ENCODE measurements around the gene ABHD1. TPM values are rescaled to one million over a fixed set of nuclear protein-coding genes. Genes with fewer than 3 reads are reported as not detected.

ABHD1 gene
- total RNA-seq, 1 donor from 2014 or later, result 4.0 TPM

DNA sequence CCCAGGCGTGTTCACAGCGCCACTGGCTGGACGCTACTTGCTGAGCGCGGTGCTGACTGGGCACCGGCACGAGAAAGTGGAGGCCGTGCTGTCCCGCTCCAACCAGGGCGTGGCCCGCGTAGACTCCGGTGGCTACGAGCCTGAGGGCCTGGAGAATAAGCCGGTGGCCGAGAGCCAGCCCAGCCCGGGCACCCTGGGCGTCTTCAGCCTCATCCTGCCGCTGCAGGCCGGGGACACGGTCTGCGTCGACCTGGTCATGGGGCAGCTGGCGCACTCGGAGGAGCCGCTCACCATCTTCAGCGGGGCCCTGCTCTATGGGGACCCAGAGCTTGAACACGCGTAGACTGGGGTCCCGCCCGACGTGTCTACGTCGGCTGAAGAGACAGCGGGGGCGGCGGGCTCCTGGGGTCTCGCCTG lies 37.9 kb upstream of the ABHD1 start:
- ATAC-seq (ENCODE audit: poor library complexity) (peak; percentile 69), DNase-seq (peak; percentile 89)
- intact Hi-C loops (cut with DNase I), result loop anchor here (2.0 to 10.0 kb wide), 2 partner anchors 51 to 119 kb away; partner anchors contain the start of gene TMEM214

DNA sequence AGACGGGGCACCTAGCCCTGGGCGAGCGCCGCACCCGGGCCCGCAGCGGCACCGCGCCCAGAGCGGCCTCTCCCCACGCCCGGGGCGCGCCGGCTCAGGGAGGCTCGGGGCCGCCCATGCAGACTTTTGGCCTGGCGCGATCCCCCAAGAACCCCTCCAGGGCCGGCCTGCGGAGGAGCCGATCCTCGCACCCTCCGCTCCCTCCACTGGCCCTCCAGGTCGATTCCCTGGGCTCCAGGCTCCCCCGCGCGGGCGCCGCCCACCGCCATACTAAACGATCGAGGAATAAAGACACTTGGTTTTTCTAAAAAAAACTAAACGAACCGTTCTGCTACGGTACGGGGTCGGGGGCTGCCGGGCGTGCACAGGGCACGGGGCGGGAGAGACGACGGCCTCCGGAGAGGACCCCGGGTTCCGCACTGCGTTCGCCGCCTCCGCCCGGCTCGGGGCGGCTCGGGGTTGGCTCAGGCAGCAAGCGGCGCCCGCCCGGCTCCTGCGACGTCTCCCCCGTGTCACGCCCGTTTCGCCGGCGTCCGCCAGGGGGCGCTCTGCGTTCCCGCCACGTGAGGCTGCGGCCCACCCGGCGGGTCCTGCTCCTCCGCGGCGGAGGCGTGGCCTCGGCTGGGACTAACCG lies 37.4 kb upstream of the ABHD1 start:
- peak; percentile 92 for ATAC-seq (ENCODE audit: poor library complexity)
- intact Hi-C loops (cut with DNase I), result loop anchor here (10.0 kb wide), 1 partner anchor 51 kb away; the partner anchor contains the start of gene TMEM214
- DNase-seq, result peak; percentile 98

DNA sequence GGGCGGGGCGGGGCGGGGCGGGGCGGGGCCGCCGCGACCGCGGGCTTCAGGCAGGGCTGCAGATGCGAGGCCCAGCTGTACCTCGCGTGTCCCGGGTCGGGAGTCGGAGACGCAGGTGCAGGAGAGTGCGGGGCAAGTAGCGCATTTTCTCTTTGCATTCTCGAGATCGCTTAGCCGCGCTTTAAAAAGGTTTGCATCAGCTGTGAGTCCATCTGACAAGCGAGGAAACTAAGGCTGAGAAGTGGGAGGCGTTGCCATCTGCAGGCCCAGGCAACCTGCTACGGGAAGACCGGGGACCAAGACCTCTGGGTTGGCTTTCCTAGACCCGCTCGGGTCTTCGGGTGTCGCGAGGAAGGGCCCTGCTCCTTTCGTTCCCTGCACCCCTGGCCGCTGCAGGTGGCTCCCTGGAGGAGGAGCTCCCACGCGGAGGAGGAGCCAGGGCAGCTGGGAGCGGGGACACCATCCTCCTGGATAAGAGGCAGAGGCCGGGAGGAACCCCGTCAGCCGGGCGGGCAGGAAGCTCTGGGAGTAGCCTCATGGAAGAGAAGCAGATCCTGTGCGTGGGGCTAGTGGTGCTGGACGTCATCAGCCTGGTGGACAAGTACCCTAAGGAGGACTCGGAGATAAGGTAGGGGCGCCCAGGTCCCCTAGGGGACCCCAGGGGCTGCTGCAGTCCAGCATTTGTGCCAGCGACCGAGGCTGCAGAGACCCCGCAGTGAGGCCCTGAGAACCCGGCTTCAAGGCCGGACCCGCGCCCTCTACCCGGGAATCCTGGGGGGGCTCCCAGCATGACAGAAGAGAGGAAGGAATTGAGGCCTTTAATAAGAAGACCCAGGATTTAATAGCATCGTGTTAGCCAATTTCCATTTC lies 36.7 kb upstream of the ABHD1 start, which contains the start of gene KHK:
Gene KHK, plus strand, starts transcription at position 49 of the 870 bp plus-strand sequence. Its CDS starts 488 bp downstream, at position 537.
- DNase-seq (peak; percentile 73), ATAC-seq (ENCODE audit: poor library complexity) (peak; percentile 24)
- intact Hi-C loops (cut with DNase I), result loop anchor here (10.0 kb wide), 1 partner anchor 52 kb away; the partner anchor contains the start of gene TMEM214

DNA sequence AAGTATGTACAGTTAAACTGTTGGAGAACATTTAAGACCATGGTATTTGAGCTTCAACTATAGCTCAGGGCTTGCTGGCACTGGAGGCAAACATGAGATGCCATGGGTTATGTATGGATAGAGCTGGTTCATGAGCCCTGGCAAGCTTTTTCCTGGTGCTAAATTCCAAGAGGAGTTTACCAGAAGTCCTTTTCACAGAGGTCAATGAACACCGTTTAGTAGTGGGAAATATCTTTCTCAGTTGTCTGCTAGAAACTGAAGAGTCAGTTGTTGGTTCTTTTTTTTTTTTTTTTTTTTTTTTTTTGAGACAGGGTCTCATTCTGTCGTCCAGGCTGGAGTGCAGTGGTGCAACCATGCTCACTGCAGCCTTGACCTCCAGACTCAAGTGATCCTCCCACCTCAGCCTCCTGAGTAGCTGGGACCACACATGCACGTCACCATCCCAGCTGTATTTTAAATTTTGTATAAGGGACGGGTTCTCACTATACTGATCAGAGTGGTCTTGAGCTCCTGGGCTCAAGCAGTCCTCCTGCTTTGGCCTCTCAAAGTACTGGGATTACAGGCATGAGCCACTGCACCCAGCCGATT lies 35.7 kb upstream of the ABHD1 start:
- DNase-seq, result no peak
- intact Hi-C loops (cut with DNase I), result loop anchor here (10.0 kb wide), 1 partner anchor 53 kb away; the partner anchor contains the start of gene TMEM214
- ATAC-seq (ENCODE audit: poor library complexity), result no peak

DNA sequence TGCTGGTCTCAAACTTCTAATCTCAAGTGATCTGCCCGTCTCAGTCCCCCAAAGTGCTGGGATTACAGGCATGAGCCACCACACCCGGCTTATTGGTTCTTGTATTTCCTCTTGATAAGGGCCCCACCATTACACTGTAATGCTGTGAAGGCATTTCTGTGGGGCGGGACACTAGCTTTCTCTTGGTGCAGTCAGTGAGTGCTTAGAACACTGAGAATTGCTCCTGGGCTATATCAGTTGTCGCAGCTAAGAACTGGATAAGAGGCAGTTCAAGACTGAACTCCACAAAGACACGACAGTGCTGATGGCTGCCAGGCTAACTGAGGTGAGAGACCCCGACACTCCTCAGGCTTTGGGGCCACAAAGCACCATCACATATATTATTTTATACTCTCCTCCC lies 35.0 kb upstream of the ABHD1 start:
- no peak for ATAC-seq (ENCODE audit: poor library complexity)
- no peak for DNase-seq
- intact Hi-C loops (cut with DNase I), result loop anchor here (10.0 kb wide), 1 partner anchor 54 kb away; the partner anchor contains the start of gene TMEM214

DNA sequence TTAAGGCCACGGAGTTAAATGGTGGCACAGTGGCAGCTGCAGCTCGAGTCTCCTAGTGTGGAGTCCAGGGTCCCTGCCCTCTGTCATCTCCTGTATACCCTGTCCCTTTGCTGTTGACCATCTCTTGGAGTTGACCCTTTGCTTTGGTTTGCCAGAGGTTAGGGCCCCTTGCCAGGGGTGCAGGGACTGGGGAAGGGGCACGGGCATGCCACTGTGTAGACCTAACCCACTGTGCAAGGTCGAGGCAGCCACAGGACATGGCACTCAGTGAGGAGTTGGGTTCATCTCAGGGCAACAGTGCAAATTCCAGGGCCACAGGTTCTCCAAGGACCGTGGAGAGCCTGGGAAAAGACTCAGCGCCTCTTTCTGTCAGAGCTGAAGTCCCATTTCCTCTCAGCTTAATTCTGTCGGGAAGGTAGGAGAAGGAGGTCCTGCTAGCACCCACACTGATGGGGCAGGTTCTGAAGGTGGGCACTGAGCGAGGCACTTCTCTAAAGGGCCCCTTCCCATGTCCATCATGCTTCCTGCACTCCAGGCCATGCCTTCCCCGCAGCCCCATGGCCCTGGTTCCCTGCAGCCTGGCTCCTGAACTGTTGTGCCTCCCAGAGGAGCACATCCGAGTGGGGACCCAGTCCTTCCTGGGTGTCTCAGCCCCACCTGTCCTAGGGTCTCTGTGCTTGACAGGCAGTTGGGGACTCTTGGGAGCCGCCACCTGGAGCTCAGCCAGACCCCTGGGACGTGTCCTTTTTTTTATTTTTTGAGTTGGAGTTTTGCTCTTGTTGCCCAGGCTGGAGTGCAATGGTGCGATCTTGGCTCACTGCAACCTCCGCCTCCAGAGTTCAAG lies 34.3 kb upstream of the ABHD1 start:
- no peak for DNase-seq
- intact Hi-C loops (cut with DNase I), result loop anchor here (10.0 kb wide), 1 partner anchor 55 kb away; the partner anchor contains the start of gene TMEM214
- no peak for ATAC-seq (ENCODE audit: poor library complexity)

DNA sequence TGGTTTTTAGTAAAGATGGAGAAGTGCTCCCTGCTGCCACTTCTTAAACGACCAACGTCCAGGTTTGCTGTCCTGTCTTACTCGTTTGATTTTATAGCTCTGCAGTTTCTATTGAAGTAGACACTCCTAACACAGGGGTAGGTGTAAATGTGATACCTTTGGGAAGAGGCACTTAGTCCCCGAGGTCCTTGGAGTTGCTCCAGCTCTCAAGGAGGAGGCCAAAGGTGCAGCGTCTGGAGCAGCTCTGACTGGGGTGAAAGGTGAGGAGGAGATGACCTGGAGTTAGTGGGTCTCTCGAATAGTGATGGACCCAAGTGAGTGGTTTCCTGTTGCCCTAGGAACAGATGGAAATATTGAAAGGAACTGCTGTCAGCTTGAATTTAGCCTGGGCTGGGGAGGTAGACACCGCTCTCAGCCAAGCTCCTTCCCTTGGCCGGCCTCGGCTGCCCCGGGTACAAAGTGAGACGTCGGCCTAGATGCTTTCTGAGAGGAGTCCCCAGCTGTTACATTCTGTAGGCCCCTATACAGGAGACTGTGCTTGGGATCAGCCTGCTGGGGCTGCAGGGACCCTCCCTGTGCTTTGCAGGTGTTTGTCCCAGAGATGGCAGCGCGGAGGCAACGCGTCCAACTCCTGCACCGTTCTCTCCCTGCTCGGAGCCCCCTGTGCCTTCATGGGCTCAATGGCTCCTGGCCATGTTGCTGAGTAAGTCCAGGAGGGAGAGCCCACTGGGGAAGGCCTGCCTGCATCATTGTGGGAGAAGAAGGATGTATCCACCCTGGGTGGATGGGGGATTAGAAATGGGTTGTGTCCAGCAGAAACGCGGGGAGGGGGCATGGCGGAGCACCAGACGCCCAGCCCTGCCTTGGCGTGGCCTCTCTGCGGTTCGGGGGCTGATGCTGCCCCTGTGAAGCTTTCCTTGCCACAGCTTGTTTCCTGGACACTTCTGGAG lies 31.6 kb upstream of the ABHD1 start:
- ATAC-seq (ENCODE audit: poor library complexity), result no peak
- intact Hi-C loops (cut with DNase I), result no loop called here

DNA sequence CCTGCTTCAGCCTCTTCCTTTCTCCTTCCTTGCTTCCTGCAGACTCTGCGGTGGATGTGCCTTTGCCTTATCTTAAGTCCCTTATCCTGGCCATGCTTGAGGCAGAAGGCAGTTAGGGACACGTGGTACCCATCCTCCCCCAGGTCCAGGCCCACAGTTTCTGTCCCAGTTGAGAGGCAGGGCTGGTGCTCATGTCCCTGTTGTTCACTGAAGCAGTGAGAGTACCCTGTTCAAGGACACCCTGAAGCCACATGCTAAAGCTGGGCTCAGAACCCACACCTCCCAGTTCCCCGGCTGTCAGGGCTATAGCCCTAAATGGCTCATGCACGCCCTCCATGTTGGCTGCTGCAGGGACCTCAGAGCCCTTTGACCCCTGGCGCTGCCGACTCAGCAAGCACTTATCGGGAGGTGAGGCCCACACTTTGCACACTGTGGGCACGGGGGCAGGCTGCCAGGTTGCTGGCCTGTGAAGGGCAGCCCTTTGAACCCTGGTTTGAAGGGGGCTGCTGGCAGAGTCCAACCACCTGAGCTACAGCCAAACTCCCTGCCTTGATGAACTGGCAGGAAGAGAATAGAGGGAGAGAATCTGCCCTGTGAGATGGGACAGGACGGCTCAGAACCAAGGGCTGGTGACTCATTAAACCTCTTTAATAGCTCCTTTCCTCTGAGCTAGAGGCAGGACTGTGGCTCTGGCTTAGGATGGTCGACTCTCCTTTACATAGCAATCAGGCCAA lies 30.8 kb upstream of the ABHD1 start:
- intact Hi-C loops (cut with DNase I), result no loop called here
- no peak for DNase-seq
- no peak for ATAC-seq (ENCODE audit: poor library complexity)

More for the DNA sequence above, 31.6 kb upstream of the ABHD1 start:
- DNase-seq, result no peak

DNA sequence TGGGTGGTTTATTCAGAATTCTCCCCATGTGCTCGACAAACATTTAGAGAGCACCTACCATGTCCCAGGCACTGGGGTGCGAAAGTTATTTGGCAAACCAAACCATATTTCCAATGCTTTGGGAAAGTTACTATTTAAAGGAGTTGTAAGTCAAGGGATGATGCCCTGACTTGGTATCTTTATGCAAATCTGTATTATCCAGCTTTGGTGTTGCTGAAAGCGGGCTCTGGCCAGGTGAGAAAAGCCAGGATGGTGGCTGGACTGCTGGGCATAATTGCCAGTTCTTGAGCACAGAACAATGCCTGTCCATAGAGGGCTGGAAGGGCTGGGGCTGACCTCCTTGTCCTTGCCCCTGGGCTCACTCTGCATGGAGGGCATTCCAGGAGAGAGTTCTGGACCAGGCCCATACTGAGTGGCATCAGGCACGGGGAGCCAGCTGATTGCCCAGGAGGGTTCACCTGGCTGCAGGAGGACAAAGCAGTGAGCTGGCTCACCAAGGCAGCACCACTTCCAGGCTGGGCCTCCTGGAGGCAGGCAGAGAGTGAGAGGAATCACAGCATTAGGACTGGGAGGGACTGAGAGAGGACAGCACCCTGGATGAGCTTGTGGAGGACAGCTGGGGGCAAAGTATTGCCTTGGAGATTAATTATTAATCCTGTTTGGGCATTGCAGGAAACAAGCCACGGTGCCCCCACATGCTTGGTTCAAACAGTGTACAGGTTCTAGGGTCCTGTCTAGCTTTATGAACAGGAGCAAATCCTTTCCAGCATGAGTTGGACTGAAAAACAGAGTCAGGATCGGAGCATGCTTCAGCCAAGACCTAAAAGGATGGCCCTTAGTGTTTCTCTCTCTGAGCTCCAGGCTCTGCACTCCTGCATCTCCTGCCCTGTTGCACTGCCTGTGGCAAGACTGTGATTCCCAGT lies 29.9 kb upstream of the ABHD1 start:
- ATAC-seq (ENCODE audit: poor library complexity) (no peak), DNase-seq (no peak)
- intact Hi-C loops (cut with DNase I), result no loop called here

DNA sequence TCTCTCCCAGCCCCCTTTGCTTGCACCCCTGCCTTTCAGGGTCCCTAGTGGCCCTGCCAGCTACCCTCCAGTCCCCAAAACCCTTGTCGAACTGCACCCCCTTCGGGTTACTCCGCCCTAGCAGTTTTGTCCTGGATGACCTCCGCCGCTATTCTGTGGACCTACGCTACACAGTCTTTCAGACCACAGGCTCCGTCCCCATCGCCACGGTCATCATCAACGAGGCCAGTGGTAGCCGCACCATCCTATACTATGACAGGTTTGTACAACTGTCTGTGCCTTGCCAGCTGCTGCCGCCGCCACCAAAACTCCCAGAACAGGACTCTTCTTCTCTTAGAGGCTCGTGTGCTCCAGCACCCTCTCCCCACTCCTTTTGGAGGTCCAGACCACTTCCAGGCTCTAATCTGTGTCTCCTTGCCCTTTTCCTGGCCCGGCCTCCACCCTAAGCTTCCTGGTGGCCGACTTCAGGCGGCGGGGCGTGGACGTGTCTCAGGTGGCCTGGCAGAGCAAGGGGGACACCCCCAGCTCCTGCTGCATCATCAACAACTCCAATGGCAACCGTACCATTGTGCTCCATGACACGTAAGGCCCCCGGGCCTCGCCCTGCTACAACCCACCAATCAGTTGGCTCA lies 29.1 kb upstream of the ABHD1 start:
- ATAC-seq (ENCODE audit: poor library complexity) (no peak), DNase-seq (no peak)
- intact Hi-C loops (cut with DNase I), result no loop called here

DNA sequence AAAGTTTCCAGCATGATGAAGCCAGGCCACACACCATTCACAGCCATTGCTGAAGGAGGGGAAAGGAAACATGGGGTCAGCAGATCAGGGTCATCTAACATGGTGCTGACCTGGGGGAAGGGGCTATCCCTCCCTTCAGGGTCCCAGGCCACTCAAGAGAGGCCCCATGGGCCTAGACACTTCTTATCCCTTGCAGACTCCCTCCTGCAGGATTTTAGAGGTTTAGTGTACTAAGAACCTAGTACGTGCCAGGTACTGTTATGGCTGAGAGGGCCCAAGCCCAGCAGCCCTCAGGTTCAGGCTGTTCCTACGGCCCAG lies 28.2 kb upstream of the ABHD1 start:
- intact Hi-C loops (cut with DNase I), result loop anchor here (5.0 kb wide), 1 partner anchor 97 kb away; no protein-coding TSS in a partner anchor
- no peak for DNase-seq
- ATAC-seq (ENCODE audit: poor library complexity), result no peak

DNA sequence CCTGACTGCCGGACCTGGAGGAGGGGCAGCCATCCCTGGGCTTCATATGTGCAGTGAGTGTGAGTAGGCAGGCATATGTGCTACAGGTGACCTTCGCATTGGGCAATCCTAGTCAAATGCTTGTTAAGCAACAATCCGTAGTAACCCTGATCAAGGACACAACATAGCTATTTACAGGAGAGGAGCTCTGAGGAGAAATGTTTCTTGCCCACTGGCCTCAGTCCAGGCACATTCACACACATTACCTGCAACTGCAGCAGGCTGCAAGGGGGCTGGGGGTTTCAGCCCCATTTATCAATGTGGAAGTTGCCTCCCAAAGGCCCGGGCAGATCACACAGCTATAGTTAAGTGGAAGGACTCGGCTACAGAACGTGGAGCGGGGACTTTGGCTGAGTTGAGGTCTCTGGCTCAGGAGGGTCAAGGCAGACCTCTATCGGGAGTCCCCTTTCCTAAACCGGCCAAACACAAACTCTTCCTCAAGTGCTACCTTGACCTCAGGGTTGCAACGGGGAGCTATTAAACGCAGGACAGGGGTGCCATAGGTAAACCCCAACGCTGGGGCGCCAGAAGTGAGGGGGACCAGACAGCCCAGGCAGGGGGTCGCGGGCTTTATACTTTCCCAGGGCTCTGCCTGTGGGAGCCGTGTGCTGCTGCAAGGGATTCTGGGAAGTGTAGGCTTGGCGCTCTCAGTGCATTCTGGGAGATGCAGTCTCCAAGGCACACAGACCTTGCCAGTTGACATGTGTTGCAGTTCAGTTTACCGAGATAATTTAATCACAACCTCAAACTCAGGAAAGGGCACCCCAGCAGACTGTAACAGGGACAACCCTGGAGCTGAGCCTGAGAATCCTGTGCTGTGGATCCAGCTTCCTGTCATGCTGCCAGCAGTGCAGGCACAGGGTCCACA lies 27.6 kb upstream of the ABHD1 start:
- intact Hi-C loops (cut with DNase I), result loop anchor here (5.0 kb wide), 1 partner anchor 96 kb away; no protein-coding TSS in a partner anchor
- ATAC-seq (ENCODE audit: poor library complexity) (peak; percentile 90), DNase-seq (peak; percentile 73)

DNA sequence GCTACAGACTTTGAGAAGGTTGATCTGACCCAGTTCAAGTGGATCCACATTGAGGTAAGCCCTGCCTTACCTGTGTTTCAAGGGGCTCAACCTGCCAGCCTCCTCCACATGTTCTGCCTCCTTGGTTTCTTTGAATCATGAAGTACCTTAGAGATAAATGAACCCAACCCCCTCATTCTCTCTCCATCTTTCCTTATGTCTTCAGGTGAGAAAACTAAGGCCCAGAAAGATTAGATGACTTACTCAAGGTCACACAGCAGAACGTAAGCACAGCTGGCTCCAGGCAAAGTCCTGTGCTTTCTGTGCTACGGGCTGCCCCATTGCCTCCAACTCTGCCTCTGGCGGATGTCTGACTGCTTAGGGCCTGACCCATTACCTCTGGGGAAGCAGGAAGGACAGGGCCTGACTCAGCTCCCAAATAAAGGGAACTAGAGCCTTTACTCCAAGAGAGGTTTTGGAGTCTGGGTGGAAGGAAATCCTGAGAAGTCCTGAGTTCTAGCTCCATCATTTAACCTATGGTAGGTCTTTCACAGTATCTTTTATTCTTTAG lies 26.8 kb upstream of the ABHD1 start:
- intact Hi-C loops (cut with DNase I), result loop anchor here (5.0 kb wide), 1 partner anchor 95 kb away; no protein-coding TSS in a partner anchor
- no peak for DNase-seq
- peak; percentile 25 for ATAC-seq (ENCODE audit: poor library complexity)

DNA sequence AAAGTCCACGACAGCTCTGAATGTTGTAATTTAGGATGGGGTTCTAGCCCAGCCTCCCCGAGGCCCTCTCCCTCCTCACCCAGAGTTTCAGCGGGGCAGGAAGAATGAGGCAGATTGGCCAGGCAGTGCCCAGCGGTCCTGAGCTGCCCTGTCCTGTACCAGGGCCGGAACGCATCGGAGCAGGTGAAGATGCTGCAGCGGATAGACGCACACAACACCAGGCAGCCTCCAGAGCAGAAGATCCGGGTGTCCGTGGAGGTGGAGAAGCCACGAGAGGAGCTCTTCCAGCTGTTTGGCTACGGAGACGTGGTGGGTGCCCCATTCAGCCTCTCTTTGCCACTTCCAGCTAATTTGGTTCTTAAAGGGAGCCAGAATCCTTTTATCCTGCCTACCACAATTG lies 26.3 kb upstream of the ABHD1 start:
- DNase-seq (no peak), ATAC-seq (ENCODE audit: poor library complexity) (no peak)
- intact Hi-C loops (cut with DNase I), result loop anchor here (5.0 kb wide), 1 partner anchor 95 kb away; no protein-coding TSS in a partner anchor

Measured in Right ventricle myocardium superior (tissue), 1 donor.